Ectodermal cell (in vitro differentiated cells): ENCODE results near the gene IRF2.
A peak's percentile ranks its signal among the peaks of the same experiment; 100 is the strongest.

Experiments
- H3K27ac ChIP-seq: 2 replicates; pipeline ENCODE4 v1.7.0; 2013; ENCODE audit warnings: mild to moderate bottlenecking, low read depth, low read length; ENCODE audit not compliant: insufficient read depth, poor library complexity, severe bottlenecking
- H3K27me3 ChIP-seq: 2 replicates; pipeline ENCODE4 v1.7.0; 2013; ENCODE audit warnings: mild to moderate bottlenecking, low read length; ENCODE audit not compliant: insufficient read depth, control insufficient read depth, poor library complexity, severe bottlenecking
- H3K36me3 ChIP-seq: one replicate; pipeline ENCODE4 v1.7.0; 2013; ENCODE audit warnings: low read length; ENCODE audit not compliant: control insufficient read depth, insufficient read depth
- H3K4me1 ChIP-seq: one replicate; pipeline ENCODE4 v1.7.0; 2013; ENCODE audit warnings: low read length; ENCODE audit not compliant: control insufficient read depth, insufficient read depth
- H3K4me3 ChIP-seq: 2 replicates; pipeline ENCODE4 v1.7.0; 2013; ENCODE audit warnings: low read depth, low read length, control low read depth; ENCODE audit not compliant: insufficient read depth
- H3K9me3 ChIP-seq: 2 replicates; pipeline ENCODE4 v1.7.0; 2013; ENCODE audit warnings: mild to moderate bottlenecking, low read length, moderate library complexity; ENCODE audit not compliant: control insufficient read depth
- WGBS, 2 experiments: methylation state at CpG; one replicate each; pipeline ENCODE4 v1.1.7; 2013; ENCODE audit warnings: missing lambda C conversion rate in 2 of 2; 5-methylcytosine and 5-hydroxymethylcytosine counted together

IRF2 gene

GRCh38 chr4:184410748-184411147 lies 63.6 kb downstream of the IRF2 start:
- no peaks in the 10 kb centered on the region for H3K36me3 ChIP-seq
- no peaks in the 10 kb centered on the region for H3K9me3 ChIP-seq
- H3K4me3 ChIP-seq, result no peak overlapping the region
- H3K27me3 ChIP-seq, result no peaks in the 10 kb centered on the region
- 91 to 94% methylated on average over 6 of the region's 6 CpGs for WGBS, 2 experiments
- no peak overlapping the region for H3K27ac ChIP-seq
- peaks cover 17% of the 10 kb centered on the region for H3K4me1 ChIP-seq

GRCh38 chr4:184409911-184410692 lies 64.2 kb downstream of the IRF2 start:
- Histone ChIP-seq H3K36me3 (peaks cover 5% of the 10 kb centered on the region), H3K4me1 (peaks cover 17% of the 10 kb centered on the region), H3K9me3 (no peaks in the 10 kb centered on the region), H3K27me3 (no peaks in the 10 kb centered on the region), H3K27ac (no peak overlapping the region), H3K4me3 (no peak overlapping the region)
- 94 to 95% methylated on average over 12 of the region's 12 CpGs for WGBS, 2 experiments

GRCh38 chr4:184409502-184409901 lies 64.8 kb downstream of the IRF2 start:
- H3K4me1 ChIP-seq, result peaks cover 17% of the 10 kb centered on the region
- peaks cover 6% of the 10 kb centered on the region for H3K36me3 ChIP-seq
- no peaks in the 10 kb centered on the region for H3K9me3 ChIP-seq
- H3K4me3 ChIP-seq, result no peak overlapping the region
- 91 to 93% methylated on average over 9 of the region's 9 CpGs for WGBS, 2 experiments
- no peak overlapping the region for H3K27ac ChIP-seq
- H3K27me3 ChIP-seq, result no peaks in the 10 kb centered on the region

- 87 to 92% methylated on average over 3 of the region's 3 CpGs for WGBS, 2 experiments
- H3K27ac ChIP-seq, result no peak overlapping the region
- H3K36me3 ChIP-seq, result peaks cover 6% of the 10 kb centered on the region
- no peak overlapping the region for H3K4me3 ChIP-seq
- H3K27me3 ChIP-seq, result no peaks in the 10 kb centered on the region
- H3K4me1 ChIP-seq, result peaks cover 17% of the 10 kb centered on the region
- H3K9me3 ChIP-seq, result no peaks in the 10 kb centered on the region
Observed at GRCh38 chr4:184408684-184409081, 65.7 kb downstream of the IRF2 start.

GRCh38 chr4:184408021-184408683 lies 66.2 kb downstream of the IRF2 start:
- H3K4me3 ChIP-seq, result no peak overlapping the region
- H3K27ac ChIP-seq, result no peak overlapping the region
- WGBS, 2 experiments, result 37 to 42% methylated on average over 8 of the region's 8 CpGs
- no peaks in the 10 kb centered on the region for H3K9me3 ChIP-seq
- H3K27me3 ChIP-seq, result no peaks in the 10 kb centered on the region
- peaks cover 6% of the 10 kb centered on the region for H3K36me3 ChIP-seq
- H3K4me1 ChIP-seq, result peaks cover 18% of the 10 kb centered on the region

GRCh38 chr4:184406958-184407391 lies 67.4 kb downstream of the IRF2 start:
- H3K4me1 ChIP-seq, result peaks cover 30% of the 10 kb centered on the region
- H3K4me3 ChIP-seq, result no peak overlapping the region
- WGBS, 2 experiments, result 92 to 93% methylated on average over 6 of the region's 6 CpGs
- H3K9me3 ChIP-seq, result no peaks in the 10 kb centered on the region
- no peak overlapping the region for H3K27ac ChIP-seq
- no peaks in the 10 kb centered on the region for H3K27me3 ChIP-seq
- peaks cover 6% of the 10 kb centered on the region for H3K36me3 ChIP-seq

GRCh38 chr4:184404047-184404446 lies 70.3 kb downstream of the IRF2 start:
- peaks cover 6% of the 10 kb centered on the region for H3K36me3 ChIP-seq
- no peaks in the 10 kb centered on the region for H3K9me3 ChIP-seq
- H3K4me3 ChIP-seq, result no peak overlapping the region
- H3K27ac ChIP-seq, result no peak overlapping the region
- no peaks in the 10 kb centered on the region for H3K27me3 ChIP-seq
- H3K4me1 ChIP-seq, result peaks cover 40% of the 10 kb centered on the region

GRCh38 chr4:184403384-184403781 lies 71.0 kb downstream of the IRF2 start:
- H3K4me1 ChIP-seq, result peaks cover 36% of the 10 kb centered on the region
- no peak overlapping the region for H3K4me3 ChIP-seq
- no peaks in the 10 kb centered on the region for H3K9me3 ChIP-seq
- no peak overlapping the region for H3K27ac ChIP-seq
- WGBS, 2 experiments, result 86 to 91% methylated on average over 1 of the region's 1 CpG
- H3K27me3 ChIP-seq, result no peaks in the 10 kb centered on the region
- H3K36me3 ChIP-seq, result peaks cover 6% of the 10 kb centered on the region

GRCh38 chr4:184402740-184403383 lies 71.5 kb downstream of the IRF2 start:
- 81 to 84% methylated on average over 14 of the region's 14 CpGs for WGBS, 2 experiments
- H3K9me3 ChIP-seq, result no peaks in the 10 kb centered on the region
- peaks cover 6% of the 10 kb centered on the region for H3K36me3 ChIP-seq
- no peak overlapping the region for H3K4me3 ChIP-seq
- no peaks in the 10 kb centered on the region for H3K27me3 ChIP-seq
- peaks cover 31% of the 10 kb centered on the region for H3K4me1 ChIP-seq
- peak overlapping the region; percentile 92 for H3K27ac ChIP-seq

GRCh38 chr4:184402239-184402638 lies 72.1 kb downstream of the IRF2 start:
- 50 to 53% methylated on average over 12 of the region's 12 CpGs for WGBS, 2 experiments
- Histone ChIP-seq H3K27ac (peak overlapping the region; percentile 92), H3K36me3 (peaks cover 6% of the 10 kb centered on the region)

More at GRCh38 chr4:184402239-184402638, 72.1 kb downstream of the IRF2 start:
- H3K4me1 ChIP-seq, result peaks cover 25% of the 10 kb centered on the region
- H3K9me3 ChIP-seq, result no peaks in the 10 kb centered on the region
- H3K4me3 ChIP-seq, result no peak overlapping the region
- no peaks in the 10 kb centered on the region for H3K27me3 ChIP-seq
